T-helper 17 cell (primary cell): Measurements from ENCODE around the gene CCDC8. TPM values are rescaled to one million over a fixed set of nuclear protein-coding genes. Genes with fewer than 3 reads are reported as not detected.

ENCODE experiments used
- ATAC-seq: fragments of 150-1000 bp; cut with Tn5 transposase; 2 replicates; pipeline ENCODE4 v1.10.0; 2021; ENCODE audit warnings: mild to moderate bottlenecking, moderate library complexity
- DNase-seq, 3 donors: peaks; one replicate each; pipeline versions ENCODE4 v3.0.0 to v3.0.0-alpha.2; 2020 to 2021
- H3K9me3 ChIP-seq: one replicate; pipeline ENCODE4 v1.7.0; 2013; ENCODE audit warnings: low read length, mild to moderate bottlenecking; ENCODE audit not compliant: control insufficient read depth, poor library complexity, severe bottlenecking
- H3K27ac Mint-ChIP-seq: one replicate; pipeline ENCODE4 v1.8.0; 2022; ENCODE audit warnings: mild to moderate bottlenecking, moderate library complexity, mixed read lengths
- H3K27me3 Mint-ChIP-seq: one replicate; pipeline ENCODE4 v1.8.0; 2022; ENCODE audit warnings: mixed read lengths
- H3K36me3 Mint-ChIP-seq: one replicate; pipeline ENCODE4 v1.8.0; 2022; ENCODE audit warnings: low read depth, mixed read lengths
- H3K4me1 Mint-ChIP-seq: one replicate; pipeline ENCODE4 v1.8.0; 2022; ENCODE audit warnings: mild to moderate bottlenecking, mixed read lengths
- H3K4me3 Mint-ChIP-seq: one replicate; pipeline ENCODE4 v1.8.0; 2022; ENCODE audit warnings: mild to moderate bottlenecking, moderate library complexity, mixed read lengths
- total RNA-seq, 4 donors: library from RNA in 2 of 4; stranded (reverse) in 2 of 4; gene quantifications; one replicate each; pipeline ENCODE4 v1.2.3 and lab custom pipeline; 2022 to 2026

The CCDC8 gene
- total RNA-seq, 2 donors from 2014 or later = not detected

- H3K4me1 Mint-ChIP-seq = peaks cover 17% of the 10 kb centered on the region
- H3K27me3 Mint-ChIP-seq = no peaks in the 10 kb centered on the region
These were observed 49.0 kb downstream of the CCDC8 start for GRCh38 chr19:46364359-46364758.

GRCh38 chr19:46361915-46362314 is 51.4 kb downstream of the CCDC8 start:
- DNase-seq (no peak), ATAC-seq (peak; percentile 89)
- Mint-ChIP-seq H3K36me3 (peaks cover 7% of the 10 kb centered on the region), H3K4me3 (peak overlapping the region; percentile 94), H3K27ac (peak overlapping the region; percentile 60), H3K4me1 (peaks cover 18% of the 10 kb centered on the region), H3K27me3 (no peaks in the 10 kb centered on the region)
- H3K9me3 ChIP-seq = no peaks in the 10 kb centered on the region

More at GRCh38 chr19:46364359-46364758, 49.0 kb downstream of the CCDC8 start:
- ATAC-seq (no peak), DNase-seq (no peak)
- no peak overlapping the region for H3K4me3 Mint-ChIP-seq
- H3K9me3 ChIP-seq = no peaks in the 10 kb centered on the region
- peaks cover 7% of the 10 kb centered on the region for H3K36me3 Mint-ChIP-seq
- H3K27ac Mint-ChIP-seq = no peak overlapping the region

Other genes starting within 250 kb of the CCDC8 start
- not detected for gene IGFL1, start 183.8 kb downstream of the CCDC8 start, total RNA-seq
- gene HIF3A, start 116.5 kb downstream of the CCDC8 start, total RNA-seq = not detected
- 10 to 100 TPM; 34.8 to 42.8 TPM for gene PPP5C, start 66.5 kb downstream of the CCDC8 start, total RNA-seq
- gene PNMA8C, start 15.4 kb upstream of the CCDC8 start, total RNA-seq = under 1 TPM; 0.10 to 0.12 TPM
- not detected for gene PNMA8A, start 58.0 kb upstream of the CCDC8 start, total RNA-seq
- gene PNMA8B, start 82.3 kb upstream of the CCDC8 start, total RNA-seq = under 1 TPM; 0.17 to 0.18 TPM
- 100 to 1,000 TPM; 160 to 236 TPM for gene CALM3, start 187.8 kb upstream of the CCDC8 start, total RNA-seq
- 10 to 100 TPM in 1 of 2 donors, under 1 TPM in 1; 0.70 to 12.5 TPM for gene PTGIR, start 211.5 kb upstream of the CCDC8 start, total RNA-seq
- not detected for gene GNG8, start 222.6 kb upstream of the CCDC8 start, total RNA-seq
- gene DACT3, start 247.6 kb upstream of the CCDC8 start, total RNA-seq = not detected